ENCODE results near the gene RNF130. TPM values are rescaled to one million over a fixed set of nuclear protein-coding genes. Genes with fewer than 3 reads are reported as not detected.

RNF130 gene
- total and polyA plus RNA-seq, 3 donors from 2014 or later: 44.3 to 65.0 (median 56.5) TPM

- Histone ChIP-seq H3K4me1 (no peaks in the 10 kb centered on the region), H3K9me3 (no peaks in the 10 kb centered on the region), H3K4me3 (no peak overlapping the region), H3K27me3 (no peaks in the 10 kb centered on the region), H3K27ac (no peak overlapping the region), H3K36me3 (ENCODE audit: low read depth, missing control alignments) (no peaks in the 10 kb centered on the region)
- WGBS, 2 donors: 93% methylated on average over 23 of the region's 23 CpGs
- intact Hi-C loops (cut with DNase I; ENCODE audit: low total_unique reads): no loop called here
- TF ChIP-seq POLR2A (IDR thresholded peaks at IDR 0.05) (no peak), CTCF (IDR thresholded peaks at IDR 0.05) (no peak)
- DNase-seq: no peak
Observed at GRCh38 chr5:180114304-180115003, 42.9 kb upstream of the RNF130 start.

GRCh38 chr5:180113660-180114303, 42.2 kb upstream of the RNF130 start:
- Histone ChIP-seq H3K4me3 (no peak overlapping the region), H3K4me1 (no peaks in the 10 kb centered on the region), H3K36me3 (ENCODE audit: low read depth, missing control alignments) (no peaks in the 10 kb centered on the region), H3K9me3 (no peaks in the 10 kb centered on the region), H3K27me3 (no peaks in the 10 kb centered on the region), H3K27ac (no peak overlapping the region)
- intact Hi-C loops (cut with DNase I; ENCODE audit: low total_unique reads): no loop called here
- DNase-seq: no peak
- TF ChIP-seq CTCF (IDR thresholded peaks at IDR 0.05) (no peak), POLR2A (IDR thresholded peaks at IDR 0.05) (no peak)
- whole genome bisulfite sequencing, 2 donors: 92 to 95% methylated on average over 23 of the region's 23 CpGs

- Histone ChIP-seq H3K27me3 (no peaks in the 10 kb centered on the region), H3K36me3 (ENCODE audit: low read depth, missing control alignments) (no peaks in the 10 kb centered on the region), H3K4me1 (no peaks in the 10 kb centered on the region), H3K4me3 (no peak overlapping the region), H3K9me3 (no peaks in the 10 kb centered on the region), H3K27ac (no peak overlapping the region)
- TF ChIP-seq CTCF (IDR thresholded peaks at IDR 0.05) (no peak), POLR2A (IDR thresholded peaks at IDR 0.05) (no peak)
- 89% methylated on average over 14 to 15 of the region's 15 CpGs for WGBS, 2 donors
- intact Hi-C loops (cut with DNase I; ENCODE audit: low total_unique reads): no loop called here
- no peak for DNase-seq
Observed at GRCh38 chr5:180112181-180112861, 40.8 kb upstream of the RNF130 start.

GRCh38 chr5:180111273-180112002, 39.9 kb upstream of the RNF130 start:
- no peak overlapping the region for H3K27ac ChIP-seq
- H3K36me3 ChIP-seq (ENCODE audit: low read depth, missing control alignments): no peaks in the 10 kb centered on the region
- H3K4me3 ChIP-seq: no peak overlapping the region
- no peaks in the 10 kb centered on the region for H3K4me1 ChIP-seq
- TF ChIP-seq POLR2A (IDR thresholded peaks at IDR 0.05): no peak
- WGBS, 2 donors: 91 to 96% methylated on average over 4 to 7 of the region's 7 CpGs
- DNase-seq: no peak
- no peaks in the 10 kb centered on the region for H3K9me3 ChIP-seq
- H3K27me3 ChIP-seq: no peaks in the 10 kb centered on the region
- intact Hi-C loops (cut with DNase I; ENCODE audit: low total_unique reads): no loop called here

GRCh38 chr5:180109920-180110319, 38.4 kb upstream of the RNF130 start:
- intact Hi-C loops (cut with DNase I; ENCODE audit: low total_unique reads): no loop called here
- TF ChIP-seq POLR2A (IDR thresholded peaks at IDR 0.05): no peak
- no peak for TF ChIP-seq CTCF (IDR thresholded peaks at IDR 0.05)
- DNase-seq: no peak

More at GRCh38 chr5:180109920-180110319, 38.4 kb upstream of the RNF130 start:
- H3K9me3 ChIP-seq: no peaks in the 10 kb centered on the region
- no peaks in the 10 kb centered on the region for H3K4me1 ChIP-seq
- no peaks in the 10 kb centered on the region for H3K36me3 ChIP-seq (ENCODE audit: low read depth, missing control alignments)
- no peaks in the 10 kb centered on the region for H3K27me3 ChIP-seq
- H3K27ac ChIP-seq: no peak overlapping the region
- H3K4me3 ChIP-seq: no peak overlapping the region
- 77 to 86% methylated on average over 9 of the region's 9 CpGs for WGBS, 2 donors
